Measurements from ENCODE around the gene NSA2.
"Not testable (repeated sequence)": the region's sequence is repeated elsewhere in the genome, so short reads cannot be mapped to it uniquely, and the experiment has no call there.

Gene NSA2

DNA sequence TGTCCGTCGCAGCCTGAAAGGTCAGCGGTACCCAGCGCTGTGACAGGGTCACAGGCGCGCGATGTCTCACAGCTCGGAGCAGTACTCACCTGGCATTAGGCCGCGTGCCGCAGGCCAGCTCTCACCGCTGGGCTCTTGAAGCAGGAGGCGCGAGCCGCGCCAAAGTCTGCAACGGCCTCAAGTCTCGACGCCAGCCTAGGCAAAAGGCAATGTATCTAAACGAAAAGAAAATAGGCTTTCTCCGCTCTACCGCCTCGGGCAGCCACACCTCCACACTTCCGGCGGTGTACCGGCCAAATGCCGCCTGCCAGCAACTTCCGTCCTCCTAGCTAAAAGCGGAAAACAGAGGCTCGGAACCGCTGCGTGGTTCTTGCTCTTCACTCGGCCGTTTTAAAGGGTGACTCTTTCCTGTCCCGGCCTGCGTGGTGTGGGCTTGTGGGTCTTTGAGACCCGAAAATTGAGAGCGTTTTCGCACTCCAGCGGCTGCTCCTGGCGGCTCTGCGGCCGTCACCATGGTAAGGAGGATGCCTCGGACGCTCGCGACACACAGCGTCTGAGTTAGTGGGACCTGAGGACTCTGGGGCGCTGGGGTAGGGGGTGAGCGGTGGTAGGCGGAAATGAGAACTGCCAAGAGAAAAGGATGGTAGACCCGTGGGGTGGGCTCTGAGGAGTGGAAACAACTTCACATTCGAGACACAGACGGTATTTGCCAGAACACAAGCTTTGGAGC is at the start of gene NSA2, which contains the start of gene GFM2:
Gene NSA2 (plus strand): TSS at position 401 of the 730 bp plus-strand sequence. CDS start 112 bp downstream, at position 513.
Gene GFM2 (minus strand): TSS at position 269 of the 730 bp plus-strand sequence. CDS start 3,375 bp downstream, outside the sequence.
- DNase-seq = peak; percentile 99

DNA sequence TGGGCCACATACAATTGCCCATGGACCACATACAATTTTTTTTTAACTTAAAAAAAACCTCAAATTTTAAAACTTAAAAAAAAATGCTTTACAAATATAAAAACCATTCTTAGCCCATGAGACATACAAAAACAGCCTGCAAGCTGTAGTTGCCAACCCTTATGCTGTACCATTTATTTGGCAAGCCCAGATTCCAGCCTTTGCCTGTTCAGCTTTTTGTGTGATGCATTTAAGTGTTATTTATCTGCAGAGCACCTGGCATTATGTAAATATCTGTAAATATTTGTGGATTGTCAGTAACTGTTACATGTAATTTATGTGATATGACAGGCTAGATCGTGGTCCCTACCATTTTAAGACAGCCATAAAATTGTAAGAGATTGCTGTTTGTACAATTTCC is 49.5 kb upstream of the NSA2 start:
- no peak for DNase-seq

DNA sequence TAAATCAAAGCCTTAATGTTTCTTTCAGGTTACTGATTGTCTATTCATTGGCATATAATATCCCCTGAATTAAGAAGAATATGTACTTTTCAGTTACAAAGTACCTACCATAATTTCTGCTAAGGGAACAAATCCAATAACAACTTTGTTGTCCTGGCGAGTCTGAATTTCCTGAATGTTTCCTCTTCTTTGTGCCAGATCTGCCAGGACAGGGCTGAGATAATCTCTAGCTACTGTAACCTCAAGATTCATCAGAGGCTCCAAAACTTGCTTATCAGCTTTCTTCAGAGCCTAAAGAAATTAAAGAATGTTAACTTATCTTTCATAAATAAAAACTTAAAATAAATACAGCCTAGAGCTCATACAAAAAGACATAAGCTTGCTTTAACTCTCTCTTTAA is 44.8 kb upstream of the NSA2 start:
- DNase-seq = no peak

DNA sequence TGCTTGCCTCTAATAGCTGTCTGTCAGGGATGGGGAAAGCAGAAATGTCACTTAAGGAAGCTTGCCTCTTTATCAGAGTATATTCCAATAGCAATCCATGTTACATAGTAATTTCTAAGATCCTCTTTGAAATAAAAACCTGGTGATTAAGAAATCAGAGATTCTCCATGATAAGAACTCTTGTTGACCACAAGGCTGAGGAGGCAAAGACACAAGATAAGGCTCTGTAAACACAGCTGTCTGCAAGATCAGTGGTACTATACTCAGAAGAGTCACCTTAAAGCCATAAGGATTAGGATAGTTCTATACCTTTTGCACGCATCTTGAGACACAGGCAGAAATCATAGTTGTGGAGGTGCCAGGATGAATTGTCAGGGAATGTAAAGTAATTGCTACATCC is 41.7 kb upstream of the NSA2 start:
- DNase-seq = no peak

DNA sequence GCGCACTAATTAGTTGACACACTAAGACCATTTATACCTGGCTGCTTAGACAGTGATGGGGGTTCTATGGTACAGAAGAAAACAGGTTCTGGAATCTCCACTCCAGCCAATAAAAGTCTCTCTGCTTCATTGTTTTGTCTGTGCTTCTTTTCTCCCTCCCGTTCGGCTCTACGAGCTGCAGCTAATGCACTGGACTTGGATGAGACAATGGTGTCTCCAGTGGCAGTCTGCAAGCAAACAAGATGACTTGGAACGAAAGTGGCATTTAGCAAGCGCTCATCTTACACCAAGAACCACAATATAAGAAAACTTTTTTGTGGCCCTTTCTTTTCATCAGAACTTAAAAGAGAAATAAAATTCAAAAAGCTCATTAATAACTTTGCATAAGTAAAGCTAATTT is 30.3 kb upstream of the NSA2 start:
- no peak for DNase-seq

DNA sequence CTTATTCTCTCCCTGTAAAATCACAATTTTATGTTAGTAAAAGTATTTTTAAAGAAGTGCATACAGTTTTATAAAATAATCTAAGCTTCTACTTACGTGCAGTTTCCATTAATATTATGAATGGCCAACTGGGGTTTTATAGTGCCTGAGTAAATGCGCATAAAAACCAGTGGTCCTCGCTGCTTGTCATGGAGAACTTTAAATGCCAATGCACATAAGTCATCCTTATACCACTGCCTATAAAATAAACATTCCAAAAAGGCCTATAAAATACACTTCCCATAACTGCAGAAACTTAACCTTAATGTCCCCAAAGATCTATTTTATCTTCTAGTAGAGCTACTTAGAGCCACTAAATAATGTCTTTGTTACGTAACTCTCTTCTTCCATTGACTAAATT is 28.6 kb upstream of the NSA2 start:
- DNase-seq = no peak

DNA sequence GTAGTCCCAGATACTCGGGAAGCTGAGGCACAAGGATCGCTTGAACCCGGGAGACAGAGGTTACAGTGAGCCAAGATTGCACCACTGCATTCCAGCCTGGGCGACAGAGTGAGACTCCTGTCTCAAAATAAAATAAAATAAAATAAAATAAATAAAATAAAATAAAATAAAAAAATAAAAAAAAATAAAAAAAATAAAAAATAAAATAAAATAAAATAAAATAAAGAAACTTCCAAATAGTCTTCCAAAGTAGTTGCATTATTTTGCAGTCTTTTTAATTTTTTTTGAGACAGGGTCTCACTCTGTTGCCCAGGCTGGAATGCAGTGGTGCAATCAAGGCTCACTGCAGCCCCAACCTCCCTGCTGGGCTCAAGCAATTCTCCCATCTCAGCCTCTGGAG is 18.3 kb upstream of the NSA2 start:
- DNase-seq = not testable (repeated sequence)

DNA sequence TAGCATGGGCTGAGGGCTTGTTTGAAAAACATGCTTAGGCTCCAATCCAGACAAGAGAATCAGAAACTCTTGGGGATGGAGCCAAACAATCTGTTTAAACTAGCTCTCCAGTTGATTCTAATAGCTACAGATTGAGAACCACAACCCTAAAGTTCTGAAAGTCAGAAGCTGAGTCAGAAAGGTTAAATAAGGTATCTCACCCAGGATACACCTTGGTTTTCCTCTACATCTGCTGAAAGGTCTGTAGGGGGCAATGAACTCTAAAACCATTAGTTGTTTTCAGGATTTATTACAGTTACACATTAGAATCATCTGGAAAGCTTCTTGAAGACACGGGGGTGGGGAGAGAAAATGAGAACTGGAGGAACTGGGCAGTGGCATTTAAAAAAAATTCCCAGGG is 5.8 kb upstream of the NSA2 start:
- DNase-seq = no peak

DNA sequence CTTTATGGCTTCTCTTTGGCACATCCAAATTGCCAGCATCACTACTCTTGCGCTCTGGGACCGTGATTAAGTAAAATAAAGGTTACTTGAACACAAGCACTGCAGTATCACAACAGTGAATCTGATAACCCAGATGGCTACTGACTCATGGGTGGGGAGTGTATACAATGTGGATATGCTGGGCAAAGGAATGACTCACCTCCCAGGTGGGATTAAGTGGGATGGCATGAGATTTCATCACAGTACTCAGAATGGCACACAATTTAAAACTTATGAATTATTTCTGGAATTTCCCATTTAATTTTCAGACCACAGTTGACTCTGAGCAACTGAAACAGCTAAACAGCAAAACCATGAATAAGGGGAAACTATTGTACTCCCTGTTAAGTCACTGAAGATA is 4.5 kb upstream of the NSA2 start:
- no peak for DNase-seq

DNA sequence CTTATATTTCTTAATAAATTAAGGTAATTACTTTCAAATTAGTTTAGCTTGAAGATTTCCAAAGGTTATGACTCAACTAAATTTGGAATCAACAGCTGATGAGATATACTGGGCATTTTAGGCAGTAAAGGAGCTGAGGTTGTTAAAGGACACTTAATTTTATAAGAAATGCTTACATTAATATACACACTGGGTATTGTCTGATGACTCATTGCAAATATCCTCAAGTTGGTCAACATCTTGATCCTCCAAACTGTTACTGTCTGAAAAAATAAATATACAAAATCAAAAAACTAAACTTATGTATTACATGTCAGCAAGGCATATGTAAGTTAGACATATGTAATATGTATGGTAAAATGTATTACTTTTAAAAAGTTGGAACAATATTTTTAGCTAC is 3.5 kb upstream of the NSA2 start:
- no peak for DNase-seq

DNA sequence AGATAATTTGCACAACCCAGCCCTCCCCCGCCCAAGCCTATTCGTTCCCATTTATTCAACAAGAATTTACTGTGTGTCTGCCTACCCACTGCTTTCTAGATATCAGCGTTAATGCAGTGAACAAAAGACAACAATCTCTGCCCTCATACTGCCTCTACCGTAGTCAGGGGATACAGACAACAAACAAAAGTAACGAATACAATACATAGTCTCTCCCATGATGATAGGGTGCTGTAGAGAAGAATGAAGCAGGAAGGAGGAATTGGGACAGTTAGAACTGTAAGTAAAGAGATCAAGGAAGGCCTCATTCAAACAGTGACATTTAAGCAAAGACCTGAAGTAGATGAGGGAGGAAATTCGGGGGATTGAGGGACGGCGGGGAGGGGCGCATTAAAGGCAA is 1.8 kb upstream of the NSA2 start:
- no peak for DNase-seq

DNA sequence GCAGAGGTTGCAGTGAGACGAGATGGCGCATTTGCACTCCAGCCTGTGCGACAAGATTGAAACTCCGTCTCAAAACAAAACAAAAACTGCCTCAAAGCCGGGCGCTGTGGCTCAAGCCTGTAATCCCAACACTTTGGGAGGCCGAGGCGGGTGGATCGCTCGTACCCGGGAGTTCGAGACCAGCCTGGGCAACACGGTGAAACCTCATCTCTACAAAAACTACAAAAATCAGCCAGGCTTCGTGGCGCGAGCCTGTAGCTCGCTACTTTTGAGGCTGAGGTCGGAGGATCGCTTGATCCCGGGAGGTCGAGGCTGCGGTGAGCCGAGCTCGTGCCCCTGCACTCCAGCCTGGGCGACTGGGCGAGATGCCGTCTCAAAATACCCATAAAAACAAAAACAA is 1.1 kb upstream of the NSA2 start:
- peak; percentile 15 for DNase-seq

DNA sequence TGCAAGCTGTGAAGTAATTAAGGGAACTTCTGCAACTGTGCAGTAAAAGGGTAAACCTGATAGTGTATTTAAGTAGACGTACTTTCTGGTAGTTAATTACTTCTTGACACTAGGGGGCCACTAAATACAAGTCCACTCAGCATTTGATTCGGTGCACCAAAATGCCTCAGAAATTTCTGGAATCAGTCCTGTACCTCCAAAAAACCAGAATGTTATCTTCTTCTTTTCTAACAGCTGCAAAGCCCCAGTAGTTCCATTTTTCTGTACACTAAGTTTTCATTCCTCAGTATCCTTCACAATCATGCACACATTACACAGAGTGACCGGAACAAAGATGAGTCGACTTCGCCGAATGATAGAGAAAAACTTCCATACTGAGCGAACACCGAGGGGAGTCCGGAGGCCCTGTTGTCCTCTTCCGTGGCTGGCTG is 616 bp upstream of the NSA2 start:
- DNase-seq = no peak

DNA sequence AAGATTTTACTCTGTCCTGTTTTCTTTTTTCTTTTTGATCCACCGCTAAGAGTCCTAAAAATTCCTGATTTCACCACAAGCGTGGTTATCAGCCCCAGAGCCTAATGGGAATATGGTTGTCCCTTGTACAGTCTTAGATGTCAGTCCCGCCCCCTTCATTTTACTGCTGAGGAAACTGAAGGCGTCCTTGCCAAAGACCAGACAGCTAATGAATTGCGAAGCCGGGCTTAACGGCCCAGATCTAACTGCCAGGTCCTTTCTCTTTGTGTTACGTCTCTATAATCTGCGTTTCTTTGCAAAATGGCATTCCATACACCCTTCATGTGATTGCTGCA is 497 bp downstream of the NSA2 start:
- DNase-seq = no peak

DNA sequence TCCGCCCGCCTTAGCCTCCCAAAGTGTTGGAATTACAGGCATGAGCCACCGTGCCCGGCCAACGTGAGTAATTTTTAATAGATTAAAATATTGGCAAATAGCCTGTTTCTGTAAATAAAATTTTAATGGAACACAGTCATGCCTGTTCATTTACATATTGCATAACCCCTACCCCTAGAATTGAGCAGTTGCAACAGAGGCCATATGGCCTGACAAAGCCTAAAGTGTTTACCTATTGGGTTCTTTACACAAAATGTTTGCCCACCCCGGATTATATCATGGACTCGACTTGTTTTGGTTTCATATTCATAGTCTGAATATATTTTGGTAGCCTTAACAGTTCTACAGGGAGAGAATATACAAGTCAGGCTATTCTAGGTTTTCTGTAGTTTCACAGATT is 5.3 kb downstream of the NSA2 start:
- no peak for DNase-seq

DNA sequence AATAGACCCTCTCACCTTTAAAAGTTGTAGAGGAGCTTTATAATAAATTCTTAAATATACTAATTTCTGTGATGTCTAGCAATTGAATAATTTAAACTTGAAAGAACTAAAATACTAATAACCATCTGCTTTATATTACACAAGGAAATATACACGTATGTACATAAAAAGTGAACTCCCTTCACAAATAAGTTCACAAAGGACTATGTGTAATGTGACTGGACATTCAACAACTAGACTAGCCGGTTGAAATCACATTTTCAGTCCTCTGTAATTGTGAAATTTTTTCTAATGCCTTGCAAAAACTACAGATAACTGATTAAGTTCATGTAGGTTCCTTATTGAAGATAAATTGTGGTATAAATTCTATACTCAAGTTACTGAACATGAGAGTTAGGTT is 11.6 kb downstream of the NSA2 start:
- no peak for DNase-seq

DNA sequence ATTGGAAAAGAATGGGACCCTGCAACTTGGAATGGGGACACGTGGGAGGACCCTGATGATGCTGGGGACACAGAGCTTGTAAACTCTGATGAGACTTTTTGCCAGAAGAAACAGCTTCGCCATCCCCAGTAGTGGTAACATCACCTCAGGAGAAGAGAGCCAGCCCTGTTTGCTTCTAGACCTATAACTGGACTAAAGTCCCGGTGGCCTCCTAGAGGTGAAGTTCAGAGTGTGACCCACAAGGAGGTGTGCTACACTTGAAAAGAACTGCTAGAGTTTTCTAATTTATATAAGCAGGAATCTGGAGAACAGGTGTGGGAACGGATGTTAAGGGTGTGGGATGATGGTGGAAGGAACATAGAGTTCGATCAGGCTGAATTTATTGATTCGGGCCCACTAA is 19.8 kb downstream of the NSA2 start:
- no peak for DNase-seq

DNA sequence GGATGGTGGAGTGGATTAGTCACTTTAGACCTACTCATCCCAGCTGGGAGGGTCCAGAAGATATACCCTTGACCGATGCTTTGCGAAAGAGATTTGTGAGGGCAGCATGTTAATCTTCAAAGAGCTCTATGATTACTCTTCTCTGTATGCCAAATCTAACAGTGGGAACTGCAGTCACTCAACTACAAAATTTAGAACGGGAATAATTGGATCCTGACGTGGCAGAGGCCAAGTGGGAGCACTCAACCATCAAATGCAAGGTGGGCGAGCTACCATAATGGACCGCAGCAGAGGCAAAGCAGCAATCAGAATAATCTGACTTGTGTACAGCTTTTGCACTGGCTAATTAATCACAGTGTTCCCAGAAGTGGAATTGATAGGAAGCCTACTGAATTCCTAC is 20.4 kb downstream of the NSA2 start:
- no peak for DNase-seq

DNA sequence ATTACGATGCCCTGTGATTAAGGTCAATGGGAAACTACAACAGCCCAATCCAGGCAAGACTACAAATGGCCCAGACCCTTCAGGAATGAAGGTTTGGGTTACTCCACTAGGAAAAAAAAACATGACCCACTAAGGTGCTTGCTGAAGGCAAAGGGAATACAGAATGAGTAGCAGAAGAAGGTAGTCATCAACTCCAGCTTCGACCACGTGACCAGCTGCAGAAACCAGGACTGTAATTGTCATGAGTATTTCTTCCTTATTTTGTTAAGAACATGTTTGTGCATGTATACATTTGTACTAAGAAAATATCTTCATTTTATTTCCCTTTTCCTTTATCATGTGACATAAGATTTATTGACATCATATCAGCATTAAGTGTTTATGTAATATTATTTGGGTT is 24.6 kb downstream of the NSA2 start:
- DNase-seq = not testable (repeated sequence)

DNA sequence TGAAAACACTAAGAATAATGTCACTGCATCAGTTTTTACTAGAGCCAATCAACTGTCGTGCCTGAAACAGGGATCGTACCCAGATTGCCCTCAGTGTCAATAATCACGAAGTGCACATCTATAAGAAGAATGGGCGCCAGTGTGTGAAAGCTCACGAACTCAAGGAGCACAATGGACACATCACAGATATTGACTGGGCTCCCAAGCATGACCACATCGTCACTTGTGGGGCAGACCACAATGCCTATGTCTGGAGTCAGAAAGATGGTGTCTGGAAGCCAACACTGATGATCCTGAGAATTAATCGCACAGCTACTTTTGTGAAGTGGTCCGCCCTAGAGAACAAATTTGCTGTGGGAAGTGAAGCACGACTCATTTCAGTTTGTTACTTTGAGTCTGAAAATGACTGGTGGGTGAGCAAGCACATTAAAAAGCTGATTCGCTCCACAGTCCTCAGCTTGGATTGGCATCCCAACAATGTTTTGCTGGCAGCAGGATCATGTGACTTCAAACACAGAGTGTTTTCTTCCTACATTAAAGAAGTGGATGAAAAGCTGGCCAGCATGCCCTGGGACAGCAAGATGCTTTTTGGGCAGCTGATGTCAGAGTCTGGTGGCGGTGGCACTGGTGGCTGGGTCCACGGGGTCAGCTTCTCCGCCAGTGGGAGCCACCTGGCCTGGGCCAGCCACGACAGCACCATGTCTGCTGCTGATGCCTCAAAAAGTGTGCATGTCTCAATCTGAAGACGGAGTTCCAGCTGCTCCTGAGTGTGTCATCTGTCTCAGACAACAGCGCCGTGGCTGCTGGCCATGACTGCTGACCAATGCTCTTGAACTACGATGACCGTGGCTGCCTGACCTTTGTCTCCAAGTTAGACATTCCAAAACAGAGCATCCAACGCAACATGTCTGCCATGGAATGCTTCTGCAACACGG is 32.2 kb downstream of the NSA2 start:
- no peak for DNase-seq

DNA sequence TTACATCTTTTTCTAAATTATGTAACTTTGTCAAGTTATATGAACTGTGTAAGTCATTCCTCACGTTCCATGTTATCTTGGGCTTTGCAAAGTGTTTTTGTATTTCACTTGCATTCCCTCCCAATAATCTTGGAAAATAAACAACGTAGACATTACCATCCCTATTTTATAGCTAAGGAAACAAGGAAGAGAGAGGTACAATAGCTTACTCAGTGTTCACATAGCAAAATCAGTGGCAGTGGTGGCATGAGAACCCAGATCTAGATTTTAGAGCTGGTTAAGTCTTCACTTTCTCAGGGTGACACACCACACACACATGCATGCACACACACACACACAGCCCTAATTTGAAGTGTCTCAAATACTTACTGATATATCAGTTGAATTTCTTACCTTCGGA is 34.1 kb downstream of the NSA2 start:
- no peak for DNase-seq

DNA sequence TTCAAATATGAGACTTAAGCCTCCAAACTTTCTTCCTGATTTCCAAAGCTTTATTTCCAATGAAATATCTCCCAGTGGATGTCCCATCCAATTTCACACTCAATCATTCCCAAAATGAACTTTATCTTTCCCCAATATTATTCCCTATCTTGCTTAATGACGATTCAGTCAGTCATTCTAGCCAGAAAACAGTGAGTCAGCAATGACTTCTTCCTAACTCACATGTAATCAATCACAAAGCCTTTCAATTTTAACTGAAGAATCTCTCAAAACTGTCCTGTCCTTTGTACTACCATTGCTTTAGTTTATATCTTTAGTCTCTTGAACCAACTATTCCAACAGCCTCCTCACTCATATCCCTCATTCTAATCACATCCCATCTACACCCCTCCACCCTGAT is 34.9 kb downstream of the NSA2 start:
- DNase-seq = no peak

DNA sequence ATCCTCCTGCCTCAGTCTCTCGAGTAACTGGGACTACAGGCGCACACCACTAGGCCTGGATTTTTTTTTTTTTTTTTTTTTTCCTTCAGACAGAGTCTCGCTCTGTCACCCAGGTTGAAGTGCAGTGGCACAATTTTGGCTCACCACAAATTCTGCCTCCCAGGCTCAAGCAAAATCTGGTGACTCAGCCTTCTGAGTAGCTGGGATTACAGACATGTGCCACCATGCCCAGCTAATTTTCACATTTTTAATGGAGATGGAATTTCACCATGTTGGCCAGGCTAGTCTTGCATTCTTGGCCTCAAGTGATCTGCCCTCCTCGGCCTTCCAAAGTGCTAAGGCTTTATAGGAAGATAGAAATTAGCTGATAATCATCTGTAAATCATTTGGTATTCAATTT is 43.9 kb downstream of the NSA2 start:
- DNase-seq = no peak

DNA sequence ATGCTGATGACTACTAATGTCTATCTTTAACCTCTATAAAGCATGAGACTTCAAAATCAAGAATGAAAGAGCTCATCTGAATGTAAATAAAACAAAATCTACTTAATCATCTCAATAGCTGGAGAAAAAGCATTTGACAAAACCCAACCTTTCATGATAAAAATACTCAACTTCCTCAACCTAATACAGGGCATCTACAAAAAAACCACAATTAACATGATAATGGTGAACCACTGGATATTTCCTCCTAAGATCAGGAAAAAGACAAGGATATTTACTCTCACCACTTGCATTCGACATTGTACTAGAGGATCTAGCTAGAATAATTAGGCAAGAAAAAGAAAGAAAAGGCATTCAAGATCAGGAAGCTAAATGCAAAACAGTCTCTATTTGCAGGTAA is 49.8 kb downstream of the NSA2 start:
- no peak for DNase-seq
